ENCODE results near the gene UBASH3A.

UBASH3A gene

DNA sequence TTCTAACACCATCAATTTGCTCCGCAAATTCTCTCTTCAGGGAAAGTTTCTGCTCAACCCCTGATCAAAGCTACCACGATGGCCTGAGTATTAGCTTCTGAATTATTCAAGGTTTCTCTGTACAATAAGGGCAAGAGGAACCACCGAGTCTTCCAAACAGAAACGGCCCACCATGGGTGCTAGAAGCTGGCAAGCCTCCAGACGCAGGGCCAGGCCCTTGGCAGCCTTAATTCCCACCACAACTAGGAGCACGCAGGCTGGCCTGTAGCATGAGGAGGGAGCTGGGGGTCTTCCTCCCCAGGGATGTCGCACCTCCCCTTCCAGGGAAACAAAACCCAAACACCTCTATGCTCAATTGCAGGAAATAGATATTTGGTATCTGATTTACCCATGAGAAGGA is 81.3 kb downstream of the UBASH3A start:
- TF ChIP-seq CREB1 (IDR thresholded peaks at IDR 0.05; ENCODE audit: low read depth) = no peak
- no peak for TF ChIP-seq YY1 (IDR thresholded peaks at IDR 0.05; ENCODE audit: low read depth)
- no peak for TF ChIP-seq RAD21 (IDR thresholded peaks at IDR 0.05; ENCODE audit: low read depth)
- TF ChIP-seq CEBPB (IDR thresholded peaks at IDR 0.05) = no peak
- TF ChIP-seq EP300 (IDR thresholded peaks at IDR 0.05; ENCODE audit: borderline replicate concordance) = no peak
- TF ChIP-seq TCF12 (IDR thresholded peaks at IDR 0.05; ENCODE audit: low read depth) = no peak

DNA sequence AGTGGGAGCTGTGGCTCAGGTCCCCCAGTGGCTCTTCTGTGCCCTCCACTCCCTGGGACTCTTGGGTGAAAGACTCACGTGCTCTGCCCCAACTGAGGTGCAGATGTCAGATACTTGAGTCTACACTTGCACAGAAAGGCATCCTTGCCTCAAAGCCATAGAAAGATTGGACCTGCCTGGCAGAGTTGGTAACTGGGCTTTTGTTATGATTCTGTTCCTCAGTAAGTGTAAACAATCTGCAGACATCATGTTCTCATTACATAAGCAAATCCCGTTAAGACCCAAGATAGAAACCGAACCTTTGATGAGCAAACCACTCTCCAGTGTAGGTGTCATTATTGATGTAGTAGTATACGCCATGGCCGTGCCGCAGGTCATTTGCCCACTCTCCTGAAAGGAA is 82.4 kb downstream of the UBASH3A start:
- TF ChIP-seq EGR1 (IDR thresholded peaks at IDR 0.05) (no peak), EP300 (IDR thresholded peaks at IDR 0.05; ENCODE audit: borderline replicate concordance) (no peak), RAD21 (IDR thresholded peaks at IDR 0.05; ENCODE audit: low read depth) (no peak), TAF1 (IDR thresholded peaks at IDR 0.05; ENCODE audit: low read depth) (no peak), ZBTB7A (IDR thresholded peaks at IDR 0.05; ENCODE audit: low read depth) (no peak), REST (IDR thresholded peaks at IDR 0.05; ENCODE audit: low read depth) (no peak), NFIC (IDR thresholded peaks at IDR 0.05) (no peak)

GRCh38 chr21:42486531-42486930 is 82.8 kb downstream of the UBASH3A start:
- TF ChIP-seq EGR1 (IDR thresholded peaks at IDR 0.05) (no peak), CREB1 (IDR thresholded peaks at IDR 0.05; ENCODE audit: low read depth) (no peak), CEBPB (IDR thresholded peaks at IDR 0.05) (no peak), NFIC (IDR thresholded peaks at IDR 0.05) (no peak), EP300 (IDR thresholded peaks at IDR 0.05; ENCODE audit: borderline replicate concordance) (no peak), TCF12 (IDR thresholded peaks at IDR 0.05; ENCODE audit: low read depth) (no peak), MAX (IDR thresholded peaks at IDR 0.05) (no peak), TAF1 (IDR thresholded peaks at IDR 0.05; ENCODE audit: low read depth) (no peak), RAD21 (IDR thresholded peaks at IDR 0.05; ENCODE audit: low read depth) (no peak)
- TF ChIP-seq, protein P1, sequence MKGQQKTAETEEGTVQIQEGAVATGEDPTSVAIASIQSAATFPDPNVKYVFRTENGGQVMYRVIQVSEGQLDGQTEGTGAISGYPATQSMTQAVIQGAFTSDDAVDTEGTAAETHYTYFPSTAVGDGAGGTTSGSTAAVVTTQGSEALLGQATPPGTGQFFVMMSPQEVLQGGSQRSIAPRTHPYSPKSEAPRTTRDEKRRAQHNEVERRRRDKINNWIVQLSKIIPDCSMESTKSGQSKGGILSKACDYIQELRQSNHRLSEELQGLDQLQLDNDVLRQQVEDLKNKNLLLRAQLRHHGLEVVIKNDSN (IDR thresholded peaks at IDR 0.05) = no peak

DNA sequence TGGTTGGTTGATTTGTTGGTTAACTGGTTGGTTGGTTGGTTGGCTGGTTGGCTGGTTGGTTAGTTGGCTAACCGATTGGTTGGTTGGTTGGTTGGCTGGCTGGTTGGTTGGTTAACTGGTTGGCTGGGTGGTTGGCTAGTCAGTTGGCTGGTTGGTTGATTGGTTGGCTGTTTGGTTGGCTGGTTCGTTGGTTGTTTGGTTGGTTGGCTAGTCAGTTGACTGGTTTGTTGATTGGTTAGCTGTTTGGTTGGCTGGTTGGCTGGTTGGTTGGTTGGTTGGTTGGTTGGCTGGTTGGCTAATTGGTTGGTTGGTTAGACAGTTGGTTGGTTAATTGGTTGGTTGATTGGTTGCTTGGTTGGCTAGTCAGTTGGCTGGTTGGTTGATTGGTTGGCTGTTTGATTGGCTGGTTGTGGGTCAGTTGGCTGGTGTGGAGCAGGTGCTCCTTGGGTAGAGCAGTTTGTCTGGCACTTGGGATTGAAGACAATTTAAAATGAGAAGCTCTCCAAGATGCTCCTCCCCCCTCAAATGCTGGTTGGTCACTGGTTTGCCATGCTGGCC is 85.4 kb downstream of the UBASH3A start:
- TF ChIP-seq, protein P1 (IDR thresholded peaks at IDR 0.05) = no peak

DNA sequence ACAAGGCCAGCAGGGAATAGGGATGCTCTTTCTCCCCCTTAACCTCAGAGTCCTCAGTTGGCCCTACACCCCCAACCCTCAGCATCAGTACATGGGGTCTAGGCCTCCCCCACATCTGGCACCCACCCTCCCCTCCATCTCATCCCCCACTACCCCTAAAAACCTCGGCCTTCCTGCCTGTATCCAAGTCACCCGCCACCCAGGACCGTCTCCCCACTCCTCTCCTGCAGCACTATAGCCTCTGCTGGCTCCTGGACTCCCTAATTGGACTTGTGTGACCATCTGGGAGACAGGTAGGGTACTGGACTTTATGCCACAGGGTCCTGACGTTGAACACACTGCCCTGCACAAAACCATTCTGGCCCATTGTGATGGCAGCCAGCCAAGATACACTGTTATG is 86.3 kb downstream of the UBASH3A start:
- TF ChIP-seq EP300 (IDR thresholded peaks at IDR 0.05; ENCODE audit: borderline replicate concordance) = no peak
- TF ChIP-seq EGR1 (IDR thresholded peaks at IDR 0.05) = no peak
- TF ChIP-seq, protein P1 (IDR thresholded peaks at IDR 0.05) = no peak
- no peak for TF ChIP-seq CEBPB (IDR thresholded peaks at IDR 0.05)

DNA sequence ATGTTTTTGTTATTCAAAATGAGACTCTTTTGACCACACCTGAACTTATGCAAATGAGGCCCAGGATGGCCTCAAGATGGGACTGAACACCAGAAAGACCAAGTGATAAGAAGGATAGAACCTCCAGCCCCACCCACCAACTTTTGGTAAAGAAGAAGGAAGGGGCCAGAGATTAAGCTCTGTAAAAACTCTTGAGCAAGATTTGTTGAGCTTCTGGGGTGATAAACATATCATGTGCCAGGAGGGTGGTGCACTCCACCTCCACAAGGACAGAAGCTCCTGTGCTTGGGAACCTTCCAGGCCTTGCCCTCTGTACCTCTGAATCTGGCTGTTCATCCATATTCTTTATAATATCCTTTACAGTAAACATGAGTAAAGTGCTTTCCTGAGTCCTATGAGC is 87.0 kb downstream of the UBASH3A start:
- TF ChIP-seq CREB1 (IDR thresholded peaks at IDR 0.05; ENCODE audit: low read depth) (no peak), MAX (IDR thresholded peaks at IDR 0.05) (no peak), FOXM1 (IDR thresholded peaks at IDR 0.05; ENCODE audit: borderline replicate concordance, low read depth) (no peak), ZBTB7A (IDR thresholded peaks at IDR 0.05; ENCODE audit: low read depth) (no peak), TEAD4 (IDR thresholded peaks at IDR 0.05) (no peak), YY1 (IDR thresholded peaks at IDR 0.05; ENCODE audit: low read depth) (no peak), TAF1 (IDR thresholded peaks at IDR 0.05; ENCODE audit: low read depth) (no peak)

DNA sequence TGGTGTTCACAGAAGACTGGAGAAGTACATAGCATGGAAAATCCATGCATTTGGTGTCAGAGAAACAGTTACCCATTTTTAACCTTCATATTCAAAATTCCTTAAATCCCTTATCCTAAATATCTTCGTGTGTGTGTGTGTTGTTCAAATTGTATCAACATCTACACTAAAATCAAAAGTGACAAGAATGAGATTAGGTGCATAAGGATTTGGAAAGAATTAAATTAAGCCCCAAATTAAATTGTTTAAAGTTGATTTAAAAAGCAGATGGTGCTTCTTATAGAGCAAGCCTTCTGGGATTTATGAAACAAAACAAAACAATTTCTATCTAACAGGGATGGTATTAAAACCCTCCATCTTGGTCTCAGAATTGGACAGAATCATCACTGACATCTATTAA is 87.6 kb downstream of the UBASH3A start:
- no peak for TF ChIP-seq YY1 (IDR thresholded peaks at IDR 0.05; ENCODE audit: low read depth)
- TF ChIP-seq RAD21 (IDR thresholded peaks at IDR 0.05; ENCODE audit: low read depth) = no peak
- TF ChIP-seq CREB1 (IDR thresholded peaks at IDR 0.05; ENCODE audit: low read depth) = no peak
- TF ChIP-seq TCF12 (IDR thresholded peaks at IDR 0.05; ENCODE audit: low read depth) = no peak
- TF ChIP-seq, protein P1 (IDR thresholded peaks at IDR 0.05) = no peak
- no peak for TF ChIP-seq EGR1 (IDR thresholded peaks at IDR 0.05)
- no peak for TF ChIP-seq TAF1 (IDR thresholded peaks at IDR 0.05; ENCODE audit: low read depth)
- no peak for TF ChIP-seq NFIC (IDR thresholded peaks at IDR 0.05)
- TF ChIP-seq MAX (IDR thresholded peaks at IDR 0.05) = no peak
- no peak for TF ChIP-seq REST (IDR thresholded peaks at IDR 0.05; ENCODE audit: low read depth)
